MCF 10A (cell line): ENCODE measurements around the gene POFUT1. TPM values are rescaled to one million over a fixed set of nuclear protein-coding genes. Genes with fewer than 3 reads are reported as not detected.
"Not testable (repeated sequence)": the region's sequence is repeated elsewhere in the genome, so short reads cannot be mapped to it uniquely, and the experiment has no call there.

Experiments
- BruUV-seq: library from RNA; stranded (reverse); fragments of 400-500 nt; replicated peaks from 2 replicates; lab custom pipeline; 2021; lab: Mats Ljungman, UMichigan
- CTCF ChIA-PET: fragments of 300-600 bp; sonication (Branson Sonifier 250); formaldehyde crosslinking; extraction: SDS; loops from one replicate; lab custom pipeline; 2021; ENCODE audit warnings: antibody characterized with exemption, inconsistent platforms; lab: Yijun Ruan, JAX
- POLR2A ChIA-PET: fragments of 300-600, 350-650 bp; sonication (Branson Sonifier 250); formaldehyde crosslinking; extraction: SDS; loops from one replicate; lab custom pipeline; 2020; ENCODE audit warnings: antibody characterized with exemption, inconsistent platforms; lab: Yijun Ruan, JAX
- DNase-seq: peaks from one replicate; pipeline ENCODE4 v3.0.0-alpha.2; 2018; ENCODE audit not compliant: unreplicated experiment
- H3K27ac Mint-ChIP-seq: one replicate; pipeline ENCODE4 v1.8.0; 2022; ENCODE audit warnings: mild to moderate bottlenecking, low read depth, mixed read lengths; ENCODE audit not compliant: unreplicated experiment
- H3K27me3 Mint-ChIP-seq: one replicate; pipeline ENCODE4 v1.8.0; 2022; ENCODE audit warnings: mixed read lengths; ENCODE audit not compliant: insufficient read depth, unreplicated experiment
- H3K36me3 Mint-ChIP-seq: one replicate; pipeline ENCODE4 v1.8.0; 2022; ENCODE audit warnings: mild to moderate bottlenecking, moderate library complexity, mixed read lengths; ENCODE audit not compliant: insufficient read depth, unreplicated experiment
- H3K4me1 Mint-ChIP-seq: one replicate; pipeline ENCODE4 v1.8.0; 2022; ENCODE audit warnings: mixed read lengths; ENCODE audit not compliant: insufficient read depth, unreplicated experiment
- H3K4me3 Mint-ChIP-seq: one replicate; pipeline ENCODE4 v1.8.0; 2022; ENCODE audit warnings: mild to moderate bottlenecking, moderate library complexity, mixed read lengths; ENCODE audit not compliant: unreplicated experiment
- H3K9me3 Mint-ChIP-seq: one replicate; pipeline ENCODE4 v1.8.0; 2022; ENCODE audit warnings: mixed read lengths; ENCODE audit not compliant: unreplicated experiment
- CTCF ChIP-seq: fragments of 200-600 bp; IDR thresholded peaks from one replicate; pipeline ENCODE4 v1.8.0; 2022; ENCODE audit warnings: antibody characterized with exemption, mild to moderate bottlenecking; ENCODE audit not compliant: unreplicated experiment
- intact Hi-C: fragments of 100-400 bp; cut with micrococcal nuclease; formaldehyde crosslinking; loops from 2 replicates; pipeline ENCODE4 v1.14.1; 2022
- total RNA-seq: library from RNA; stranded (reverse); gene quantifications from 2 replicates; pipeline ENCODE4 v1.2.3, GENCODE V29; 2022

The POFUT1 gene
- total RNA-seq, 1 experiment from 2014 or later = 43.9 TPM

GRCh38 chr20:32263398-32263954 lies 55.8 kb downstream of the POFUT1 start:
- peak; percentile 45 for DNase-seq
- no TSS peak for BruUV-seq
- no peaks in the 10 kb centered on the region for H3K36me3 Mint-ChIP-seq

GRCh38 chr20:32271620-32272019 lies 63.9 kb downstream of the POFUT1 start:
- POLR2A ChIA-PET = no interaction called here
- no TSS peak for BruUV-seq
- Mint-ChIP-seq H3K4me1 (no peaks in the 10 kb centered on the region), H3K27ac (no peak overlapping the region), H3K27me3 (peaks cover 10% of the 10 kb centered on the region), H3K36me3 (peaks cover 5% of the 10 kb centered on the region), H3K4me3 (no peak overlapping the region), H3K9me3 (no peaks in the 10 kb centered on the region)
- no peak for DNase-seq
- TF ChIP-seq CTCF = no peak
- CTCF ChIA-PET = interaction anchor here (0.5 to 0.7 kb wide), 3 partner anchors 24 to 86 kb away, joined by 3 to 5 read pairs (median 3); no protein-coding TSS in a partner anchor
- intact Hi-C loops = no loop called here

More at GRCh38 chr20:32263398-32263954, 55.8 kb downstream of the POFUT1 start:
- ChIA-PET POLR2A (interaction anchor here (0.6 to 0.7 kb wide), 2 partner anchors 41 to 53 kb away, joined by 3 to 4 read pairs; no protein-coding TSS in a partner anchor), CTCF (interaction anchor here (0.6 kb wide), 1 partner anchor 23 kb away, joined by 5 read pairs; no protein-coding TSS in a partner anchor)
- Mint-ChIP-seq H3K9me3 (no peaks in the 10 kb centered on the region), H3K27me3 (no peaks in the 10 kb centered on the region), H3K27ac (no peak overlapping the region), H3K4me1 (no peaks in the 10 kb centered on the region), H3K4me3 (no peak overlapping the region)
- no peak for TF ChIP-seq CTCF
- intact Hi-C loops = no loop called here

- Mint-ChIP-seq H3K27me3 (peaks cover 10% of the 10 kb centered on the region), H3K36me3 (peaks cover 7% of the 10 kb centered on the region), H3K27ac (no peak overlapping the region), H3K9me3 (no peaks in the 10 kb centered on the region), H3K4me1 (peaks cover 4% of the 10 kb centered on the region), H3K4me3 (no peak overlapping the region)
- no TSS peak for BruUV-seq
- ChIA-PET POLR2A (interaction anchor here (0.6 to 0.8 kb wide), 3 partner anchors 9 to 65 kb away, joined by 3 to 4 read pairs (median 3); no protein-coding TSS in a partner anchor), CTCF (no interaction called here)
- no peak for DNase-seq
- no peak for TF ChIP-seq CTCF
- intact Hi-C loops = no loop called here
Measured at GRCh38 chr20:32274359-32274758, 66.7 kb downstream of the POFUT1 start.

- H3K9me3 Mint-ChIP-seq, H3K4me1 Mint-ChIP-seq, H3K27me3 Mint-ChIP-seq, DNase-seq, H3K4me3 Mint-ChIP-seq, H3K27ac Mint-ChIP-seq, intact Hi-C loops, BruUV-seq, H3K36me3 Mint-ChIP-seq: not testable (repeated sequence)
- ChIA-PET CTCF (interaction anchor here (0.6 to 1.2 kb wide), 2 partner anchors 20 to 49 kb away, joined by 3 read pairs; no protein-coding TSS in a partner anchor), POLR2A (interaction anchor here (0.8 kb wide), 1 partner anchor 10 kb away, joined by 3 read pairs; no protein-coding TSS in a partner anchor)
Measured at GRCh38 chr20:32275163-32275562, 67.5 kb downstream of the POFUT1 start.
